ENCODE data around the gene HIVEP2. TPM values are rescaled to one million over a fixed set of nuclear protein-coding genes. Genes with fewer than 3 reads are reported as not detected.

The HIVEP2 gene
- polyA plus RNA-seq, 3 donors: 10.9 to 13.4 (median 12.6) TPM

DNA sequence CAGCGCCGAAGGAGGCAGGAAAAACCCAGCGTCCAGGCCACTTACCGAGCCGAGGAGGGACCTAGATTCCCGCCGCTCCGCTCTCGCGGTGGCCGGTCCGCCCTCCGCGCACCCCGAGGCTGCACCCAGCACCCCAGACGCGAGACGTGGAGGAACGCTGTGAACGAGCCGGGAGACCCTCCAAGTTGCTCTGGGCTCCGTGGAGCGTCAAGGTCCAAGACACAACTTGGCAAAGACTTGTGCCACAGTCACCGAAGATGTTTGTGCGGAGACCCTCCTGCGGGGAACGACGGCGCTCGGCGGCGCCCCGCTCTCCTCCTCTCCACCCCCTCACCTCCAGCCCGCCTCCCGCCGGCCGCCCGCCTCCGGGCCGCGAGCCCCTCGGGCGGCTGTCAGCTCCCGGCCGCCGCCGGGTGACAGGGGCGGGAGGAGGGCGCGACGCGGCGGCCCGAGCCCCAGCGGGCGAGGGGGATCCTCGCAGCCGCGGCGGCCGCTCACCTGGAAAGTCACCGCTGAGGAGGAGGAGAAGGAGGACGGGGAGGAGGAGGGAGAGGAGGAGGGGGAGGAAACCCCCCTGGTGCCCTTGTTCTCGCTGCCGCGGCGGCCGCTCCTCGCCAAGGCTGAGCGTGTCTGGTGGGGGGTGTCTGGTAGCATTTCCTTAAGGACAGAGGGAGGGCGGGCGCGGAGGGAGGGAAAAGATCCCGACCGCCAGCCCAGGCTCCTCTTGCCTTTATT lies 637 bp upstream of the HIVEP2 start:
- DNase-seq: peak; percentile 66

DNA sequence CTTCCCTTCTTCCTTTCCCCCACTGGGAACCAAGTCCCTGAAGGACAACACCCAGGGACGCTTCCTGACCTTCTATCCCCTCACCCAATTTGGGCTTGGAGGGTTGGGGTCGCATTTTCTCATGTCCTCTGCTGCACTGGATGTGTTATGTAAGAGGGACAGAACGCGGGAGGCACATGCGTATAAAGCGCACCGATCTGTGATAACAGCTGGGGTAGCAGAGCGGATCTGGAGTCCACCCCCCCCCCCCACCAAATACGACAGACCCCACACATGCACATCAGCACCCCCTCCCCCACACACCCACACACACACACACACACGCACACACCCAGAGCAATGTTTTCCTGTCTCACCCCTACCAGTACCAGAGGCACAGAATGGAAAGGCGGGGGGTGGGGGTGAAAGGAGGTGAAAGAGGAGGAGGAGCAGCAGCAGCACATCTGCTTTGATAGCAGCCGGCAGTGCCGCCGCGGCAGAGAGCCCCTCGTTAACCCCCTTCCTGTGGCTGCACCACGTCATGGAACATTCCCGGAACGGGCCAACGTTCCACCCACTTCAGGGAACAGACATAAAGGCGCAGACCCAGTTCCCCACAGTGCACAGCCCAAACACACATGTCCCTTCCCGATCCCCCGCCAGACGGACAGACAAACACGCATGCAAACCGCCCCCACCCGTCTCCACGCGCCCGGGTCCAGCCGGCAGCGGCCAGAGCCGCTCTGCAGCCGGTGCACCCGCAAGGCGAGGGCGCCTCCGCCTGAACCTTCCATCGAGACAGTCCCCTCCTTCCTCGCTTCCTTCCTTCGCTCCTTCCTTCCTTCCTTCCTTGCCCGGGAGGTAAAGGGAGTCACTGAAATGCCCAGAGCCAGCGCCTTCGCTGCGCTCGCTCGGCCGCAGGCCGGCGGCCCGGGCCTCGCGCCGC lies 590 bp downstream of the HIVEP2 start:
- DNase-seq: peak; percentile 90

DNA sequence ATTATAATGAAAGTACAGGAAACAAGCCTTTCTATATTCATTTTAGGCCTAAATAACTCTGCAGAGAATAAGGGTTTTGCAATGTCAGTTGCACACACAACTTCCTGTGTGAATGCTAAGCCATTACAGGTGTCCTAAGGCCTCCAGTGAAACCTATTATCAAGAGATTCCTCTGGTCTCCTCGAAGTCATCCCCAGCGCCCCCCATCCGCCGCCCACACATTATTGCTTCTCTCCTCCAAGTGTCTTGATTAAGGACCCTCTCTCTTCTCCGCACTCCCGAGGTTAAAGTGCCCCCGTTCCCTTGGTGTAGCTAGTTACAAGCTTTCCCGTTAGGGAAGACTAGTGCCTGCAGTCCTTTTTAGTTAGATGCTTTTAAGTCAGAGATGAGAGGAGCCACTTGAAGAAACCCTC lies 1.3 kb downstream of the HIVEP2 start:
- DNase-seq: no peak

GRCh38 chr6:142942805-142943227 lies 2.2 kb downstream of the HIVEP2 start:
- peak; percentile 31 for DNase-seq

GRCh38 chr6:142942238-142942637 lies 2.7 kb downstream of the HIVEP2 start:
- DNase-seq: no peak

DNA sequence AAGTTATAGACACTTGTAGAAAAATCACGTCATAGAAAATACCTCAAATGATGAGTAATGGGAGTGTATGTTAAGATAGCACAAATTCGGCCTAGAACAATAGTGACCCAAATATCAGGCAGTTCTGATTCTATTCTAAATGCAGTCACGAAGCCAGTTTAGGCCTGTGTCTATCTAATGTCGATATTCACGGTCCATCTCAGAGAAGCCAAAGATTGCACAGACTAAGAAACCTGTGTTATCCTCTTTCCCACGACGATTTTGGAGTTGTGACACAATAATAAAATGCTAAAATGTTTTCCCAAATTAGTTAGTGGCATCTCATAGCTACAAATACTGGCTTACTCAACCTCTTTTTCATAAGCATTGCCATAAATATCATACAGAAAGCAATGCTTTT lies 4.0 kb downstream of the HIVEP2 start:
- no peak for DNase-seq

GRCh38 chr6:142940487-142940886 lies 4.5 kb downstream of the HIVEP2 start:
- DNase-seq: no peak

DNA sequence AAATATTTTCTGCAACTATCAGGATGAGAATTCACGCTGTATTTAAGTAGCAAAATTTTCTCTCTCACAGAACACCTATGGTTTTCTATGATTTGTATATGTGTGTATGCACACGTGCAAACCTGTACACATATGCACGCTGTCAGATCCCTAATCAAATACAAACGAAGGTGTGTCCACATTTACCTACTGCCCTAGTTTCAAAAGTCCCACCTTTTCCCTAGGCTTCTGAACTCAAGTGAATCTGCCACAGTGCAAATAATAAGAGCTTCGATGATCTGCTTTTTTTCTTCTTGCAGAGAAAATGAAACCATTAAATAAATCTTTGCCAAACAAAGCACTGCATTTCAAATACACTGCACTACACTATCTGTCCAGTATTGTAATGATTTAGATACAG lies 6.5 kb downstream of the HIVEP2 start:
- DNase-seq: no peak

DNA sequence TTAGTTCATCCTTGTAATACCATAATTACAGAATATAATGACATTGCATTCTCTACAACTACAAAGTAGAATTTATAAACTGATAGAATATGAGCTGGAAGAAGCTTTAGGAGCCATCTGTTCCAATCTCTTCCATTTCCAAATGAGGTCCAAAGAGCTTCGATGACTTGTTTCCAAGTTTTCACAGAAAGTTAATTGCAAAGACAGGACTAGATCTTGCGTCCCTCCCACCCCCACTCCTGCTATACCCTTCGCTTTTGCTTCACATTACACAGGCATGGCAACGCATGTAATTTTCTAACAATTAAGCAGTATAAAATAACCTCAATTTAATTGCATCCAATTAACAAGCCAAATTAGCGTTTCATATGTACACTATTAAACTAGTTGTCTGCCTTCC lies 7.0 kb downstream of the HIVEP2 start:
- DNase-seq: no peak

DNA sequence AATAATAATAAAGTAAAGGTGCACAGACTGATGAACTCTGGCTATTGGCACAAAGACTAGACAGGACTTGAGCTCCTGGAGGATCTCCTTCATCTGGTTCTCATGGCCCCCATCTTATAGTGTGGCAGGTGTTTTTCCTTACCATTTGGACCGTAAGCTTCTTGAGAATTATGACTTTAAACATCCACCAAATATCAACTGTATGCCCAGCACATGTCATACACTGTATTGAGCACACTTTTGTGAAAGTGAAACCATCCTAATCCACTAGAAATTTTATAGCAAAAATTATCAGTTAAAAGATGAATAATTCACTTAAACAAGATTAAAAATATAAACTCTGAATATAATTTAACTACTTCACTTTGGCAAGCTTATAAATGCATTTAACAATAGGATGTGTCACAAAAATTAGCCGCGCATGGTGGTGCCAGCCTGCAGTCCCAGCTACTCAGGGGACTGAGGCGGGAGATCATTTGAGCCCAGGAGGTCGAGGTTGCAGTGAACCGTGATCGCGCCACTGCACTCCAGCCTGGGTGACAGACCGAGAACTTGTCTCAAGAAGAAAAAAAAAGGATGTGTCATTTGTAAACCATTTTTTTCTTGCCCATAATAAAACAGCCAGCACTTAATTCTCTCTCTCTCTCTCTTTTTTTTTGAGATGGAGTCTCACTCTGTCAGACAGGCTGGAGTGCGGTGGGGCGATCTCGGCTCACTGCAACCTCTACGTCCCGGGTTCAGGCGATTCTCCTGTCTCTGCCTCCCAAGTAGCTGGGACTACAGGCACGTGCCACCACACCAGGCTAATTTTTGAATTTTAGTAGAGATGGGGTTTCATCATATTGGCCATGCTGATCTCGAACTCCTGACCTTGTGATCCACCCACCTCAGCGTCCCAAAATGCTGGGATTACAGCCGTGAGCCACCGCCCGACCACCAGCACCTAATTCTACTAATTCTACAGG lies 9.1 kb downstream of the HIVEP2 start:
- DNase-seq: peak; percentile 22

GRCh38 chr6:142934599-142934998 lies 10.4 kb downstream of the HIVEP2 start:
- DNase-seq: no peak

GRCh38 chr6:142934106-142934505 lies 10.9 kb downstream of the HIVEP2 start:
- DNase-seq: no peak

GRCh38 chr6:142933701-142934100 lies 11.3 kb downstream of the HIVEP2 start:
- DNase-seq: no peak

- DNase-seq: no peak
Observed at GRCh38 chr6:142932889-142933288, 12.1 kb downstream of the HIVEP2 start.

DNA sequence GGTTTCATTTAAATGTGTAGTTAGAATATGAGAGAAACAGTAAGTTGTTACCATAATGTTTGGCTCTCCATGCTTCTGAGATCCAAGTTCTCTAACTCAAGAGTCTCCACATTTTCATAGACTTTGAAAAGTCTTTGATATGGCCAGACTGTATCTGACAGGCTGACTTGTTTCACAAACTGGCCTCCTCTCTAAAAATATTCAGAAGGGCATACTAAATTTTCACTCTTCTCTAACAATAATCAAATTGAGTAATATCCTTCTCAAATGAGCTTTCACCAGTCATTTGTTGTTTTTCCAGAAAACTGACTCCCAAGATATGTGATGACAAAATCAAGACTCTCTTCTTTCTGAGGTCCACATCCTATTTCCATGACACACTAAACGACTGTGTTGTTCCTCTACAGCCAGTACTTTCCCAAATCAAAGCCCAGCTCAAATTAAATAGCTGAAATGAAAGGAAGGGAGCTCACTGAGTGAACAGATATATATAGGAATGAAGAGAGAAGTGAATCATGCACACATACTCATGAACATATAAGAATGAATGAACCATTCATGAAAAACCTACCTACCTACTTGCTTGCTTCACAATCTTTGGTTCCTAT lies 15.1 kb downstream of the HIVEP2 start:
- DNase-seq: no peak

- no peak for DNase-seq
Observed at GRCh38 chr6:142927904-142928303, 17.1 kb downstream of the HIVEP2 start.

GRCh38 chr6:142927271-142927580 lies 17.8 kb downstream of the HIVEP2 start:
- no peak for DNase-seq

DNA sequence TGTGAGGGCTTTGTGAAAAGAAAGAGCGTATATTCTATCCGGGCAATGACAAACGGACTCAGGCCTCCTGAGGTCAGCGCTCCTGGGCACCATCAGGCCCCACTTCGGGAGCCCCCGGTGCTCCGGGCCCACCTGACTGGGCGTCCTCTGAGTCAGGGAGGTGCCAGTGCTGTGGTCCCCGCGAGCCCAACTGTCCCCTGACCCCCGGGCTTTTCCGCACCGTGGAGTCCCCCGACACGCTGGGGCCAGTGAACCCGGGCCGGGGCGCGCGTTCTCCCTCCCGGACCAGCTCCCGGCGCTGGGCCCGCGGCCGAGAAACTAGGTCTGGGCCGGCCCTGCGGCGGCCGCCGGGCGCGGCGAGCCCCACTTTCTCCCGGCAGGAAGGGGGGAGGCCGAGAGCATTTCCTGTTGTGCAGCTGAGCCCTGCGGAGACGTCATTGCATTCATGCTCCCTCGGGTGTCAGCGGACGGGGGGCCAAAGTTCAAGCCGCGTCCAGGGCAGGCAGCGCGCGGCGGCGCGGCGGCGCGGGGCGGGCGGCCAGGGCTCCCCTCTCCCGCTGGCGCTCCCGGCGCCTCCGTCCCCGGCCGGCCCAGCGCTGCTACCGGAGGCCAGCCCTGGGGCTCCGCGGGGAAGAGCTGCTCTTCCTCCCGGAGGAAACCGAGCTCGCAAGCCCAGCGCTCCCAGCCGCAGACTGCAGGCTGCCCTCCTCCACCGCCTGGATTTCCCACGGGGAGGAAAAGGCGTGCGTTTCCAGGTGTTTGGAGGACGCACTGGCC lies 18.3 kb downstream of the HIVEP2 start:
- DNase-seq: peak; percentile 82

GRCh38 chr6:142926177-142926493 lies 18.8 kb downstream of the HIVEP2 start:
- DNase-seq: no peak

- no peak for DNase-seq
Observed at GRCh38 chr6:142925575-142926110, 19.3 kb downstream of the HIVEP2 start.

Measured in renal pelvis (tissue), 4 donors.